K562 (cell line): ENCODE results near the gene COL28A1.

Experiments
- BRD9 ChIP-seq: fragments of 450-650 bp; IDR thresholded peaks from 2 replicates; pipeline ENCODE4 v1.6.1; 2018; ENCODE audit warnings: low read depth; ENCODE audit not compliant: partially characterized antibody
- GTF2E2 ChIP-seq: fragments of 200-800 bp; sonication (Bioruptor generic); IDR thresholded peaks from 2 replicates; pipeline ENCODE4 v1.6.1; 2016; ENCODE audit warnings: missing genetic modification characterization, missing compliant biosample characterization
- NR2C2 ChIP-seq, 2 experiments: fragments of 200-800 bp in 1 of 2; sonication (Bioruptor generic) in 1 of 2; sonication (generic) in 1 of 2; formaldehyde crosslinking in 1 of 2; IDR thresholded peaks; 2 replicates each; pipeline versions ENCODE4 v1.6.1 to v1.8.0; 2016 to 2022; ENCODE audit warnings: mild to moderate bottlenecking in 1 of 2, missing compliant biosample characterization in 1 of 2, missing genetic modification characterization in 1 of 2, missing genetic modification reagents in 1 of 2
- RFX1 ChIP-seq: fragments of 450-650 bp; IDR thresholded peaks from 2 replicates; pipeline ENCODE4 v1.6.1; 2016; ENCODE audit warnings: mild to moderate bottlenecking, moderate library complexity
- SPI1 ChIP-seq: IDR thresholded peaks from 2 replicates; pipeline ENCODE4 v1.6.1; 2011; ENCODE audit warnings: low read depth, low read length, control low read depth, borderline replicate concordance
- TCF7 ChIP-seq: sonication (generic); IDR thresholded peaks from 2 replicates; pipeline ENCODE4 v1.6.1; 2016; ENCODE audit warnings: antibody characterized with exemption, borderline replicate concordance
- ZBED1 ChIP-seq: IDR thresholded peaks from 2 replicates; pipeline ENCODE4 v1.6.1; 2014
- ZNF24 ChIP-seq: fragments of 450-650 bp; IDR thresholded peaks from 2 replicates; pipeline ENCODE4 v1.6.1; 2016
- TF ChIP-seq, protein P1 (sequence below): fragments of 450-650 bp; IDR thresholded peaks from 2 replicates; pipeline ENCODE4 v1.7.1; 2018; ENCODE audit warnings: mild to moderate bottlenecking, low read depth; ENCODE audit not compliant: partially characterized antibody
- TF ChIP-seq, protein P2 (sequence below): sonication (generic); formaldehyde crosslinking; IDR thresholded peaks from 2 replicates; pipeline ENCODE4 v1.8.0; 2023; ENCODE audit warnings: mild to moderate bottlenecking, missing genetic modification reagents

DNA sequence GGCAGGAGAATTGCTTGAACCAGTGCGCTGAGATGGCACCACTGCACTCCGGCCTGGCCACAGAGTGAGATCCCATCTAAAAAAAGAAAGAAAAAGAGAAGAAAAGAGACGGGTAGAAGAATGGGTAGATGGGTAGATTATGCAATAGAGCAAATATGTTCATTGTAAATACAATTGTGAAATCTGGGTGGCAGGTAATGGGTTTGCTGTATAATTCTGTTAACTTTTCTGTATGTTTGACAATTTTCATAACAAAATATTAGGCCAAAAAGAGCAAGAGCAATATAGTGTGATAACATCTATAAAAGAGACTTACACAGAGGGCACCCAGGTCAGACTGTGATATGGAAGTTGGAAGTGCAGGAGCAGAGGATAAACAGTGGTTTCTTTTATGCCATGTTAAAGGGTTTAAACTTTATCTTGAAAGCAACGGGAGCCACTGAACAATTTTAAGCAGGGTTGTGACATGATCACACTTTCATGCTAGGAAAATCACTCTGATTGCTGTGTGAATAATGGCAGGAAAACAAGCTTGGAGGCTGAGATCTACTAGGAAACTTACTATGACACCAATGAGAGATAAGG lies 6.7 kb upstream of the COL28A1 start:
- TF ChIP-seq TCF7 (no peak), SPI1 (no peak), ZBED1 (no peak), BRD9 (no peak), ZNF24 (no peak), GTF2E2 (no peak), NR2C2 (CRISPR knock-in tag; IDR thresholded peaks at IDR 0.05) (no peak), NR2C2 (tag; IDR thresholded peaks at IDR 0.05) (no peak), RFX1 (no peak)
- TF ChIP-seq, protein P1, sequence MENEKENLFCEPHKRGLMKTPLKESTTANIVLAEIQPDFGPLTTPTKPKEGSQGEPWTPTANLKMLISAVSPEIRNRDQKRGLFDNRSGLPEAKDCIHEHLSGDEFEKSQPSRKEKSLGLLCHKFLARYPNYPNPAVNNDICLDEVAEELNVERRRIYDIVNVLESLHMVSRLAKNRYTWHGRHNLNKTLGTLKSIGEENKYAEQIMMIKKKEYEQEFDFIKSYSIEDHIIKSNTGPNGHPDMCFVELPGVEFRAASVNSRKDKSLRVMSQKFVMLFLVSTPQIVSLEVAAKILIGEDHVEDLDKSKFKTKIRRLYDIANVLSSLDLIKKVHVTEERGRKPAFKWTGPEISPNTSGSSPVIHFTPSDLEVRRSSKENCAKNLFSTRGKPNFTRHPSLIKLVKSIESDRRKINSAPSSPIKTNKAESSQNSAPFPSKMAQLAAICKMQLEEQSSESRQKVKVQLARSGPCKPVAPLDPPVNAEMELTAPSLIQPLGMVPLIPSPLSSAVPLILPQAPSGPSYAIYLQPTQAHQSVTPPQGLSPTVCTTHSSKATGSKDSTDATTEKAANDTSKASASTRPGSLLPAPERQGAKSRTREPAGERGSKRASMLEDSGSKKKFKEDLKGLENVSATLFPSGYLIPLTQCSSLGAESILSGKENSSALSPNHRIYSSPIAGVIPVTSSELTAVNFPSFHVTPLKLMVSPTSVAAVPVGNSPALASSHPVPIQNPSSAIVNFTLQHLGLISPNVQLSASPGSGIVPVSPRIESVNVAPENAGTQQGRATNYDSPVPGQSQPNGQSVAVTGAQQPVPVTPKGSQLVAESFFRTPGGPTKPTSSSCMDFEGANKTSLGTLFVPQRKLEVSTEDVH = no peak
- TF ChIP-seq, protein P2, sequence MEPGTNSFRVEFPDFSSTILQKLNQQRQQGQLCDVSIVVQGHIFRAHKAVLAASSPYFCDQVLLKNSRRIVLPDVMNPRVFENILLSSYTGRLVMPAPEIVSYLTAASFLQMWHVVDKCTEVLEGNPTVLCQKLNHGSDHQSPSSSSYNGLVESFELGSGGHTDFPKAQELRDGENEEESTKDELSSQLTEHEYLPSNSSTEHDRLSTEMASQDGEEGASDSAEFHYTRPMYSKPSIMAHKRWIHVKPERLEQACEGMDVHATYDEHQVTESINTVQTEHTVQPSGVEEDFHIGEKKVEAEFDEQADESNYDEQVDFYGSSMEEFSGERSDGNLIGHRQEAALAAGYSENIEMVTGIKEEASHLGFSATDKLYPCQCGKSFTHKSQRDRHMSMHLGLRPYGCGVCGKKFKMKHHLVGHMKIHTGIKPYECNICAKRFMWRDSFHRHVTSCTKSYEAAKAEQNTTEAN (CRISPR knock-in tag) = no peak
